Putamen (tissue), 1 donor: ENCODE measurements around the gene STH.
"Not testable (repeated sequence)": the region's sequence is repeated elsewhere in the genome, so short reads cannot be mapped to it uniquely, and the experiment has no call there.

Experiments
- DNase-seq: peaks from one replicate; pipeline ENCODE4 v3.0.0-alpha.2; 2016; ENCODE audit warnings: low spot score

Gene STH

DNA sequence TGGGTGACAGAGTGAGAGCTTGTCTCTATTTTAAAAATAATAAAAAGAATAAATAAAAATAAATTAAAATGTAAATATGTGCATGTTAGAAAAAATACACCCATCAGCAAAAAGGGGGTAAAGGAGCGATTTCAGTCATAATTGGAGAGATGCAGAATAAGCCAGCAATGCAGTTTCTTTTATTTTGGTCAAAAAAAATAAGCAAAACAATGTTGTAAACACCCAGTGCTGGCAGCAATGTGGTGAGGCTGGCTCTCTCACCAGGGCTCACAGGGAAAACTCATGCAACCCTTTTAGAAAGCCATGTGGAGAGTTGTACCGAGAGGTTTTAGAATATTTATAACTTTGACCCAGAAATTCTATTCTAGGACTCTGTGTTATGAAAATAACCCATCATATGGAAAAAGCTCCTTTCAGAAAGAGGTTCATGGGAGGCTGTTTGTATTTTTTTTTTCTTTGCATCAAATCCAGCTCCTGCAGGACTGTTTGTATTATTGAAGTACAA, 8.5 kb downstream of the STH start:
- DNase-seq, result no peak

DNA sequence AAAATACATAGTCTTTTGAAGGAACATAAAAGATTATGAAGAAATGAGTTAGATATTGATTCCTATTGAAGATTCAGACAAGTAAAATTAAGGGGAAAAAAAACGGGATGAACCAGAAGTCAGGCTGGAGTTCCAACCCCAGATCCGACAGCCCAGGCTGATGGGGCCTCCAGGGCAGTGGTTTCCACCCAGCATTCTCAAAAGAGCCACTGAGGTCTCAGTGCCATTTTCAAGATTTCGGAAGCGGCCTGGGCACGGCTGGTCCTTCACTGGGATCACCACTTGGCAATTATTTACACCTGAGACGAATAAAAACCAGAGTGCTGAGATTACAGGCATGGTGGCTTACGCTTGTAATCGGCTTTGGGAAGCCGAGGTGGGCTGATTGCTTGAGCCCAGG, 9.5 kb downstream of the STH start:
- no peak for DNase-seq

DNA sequence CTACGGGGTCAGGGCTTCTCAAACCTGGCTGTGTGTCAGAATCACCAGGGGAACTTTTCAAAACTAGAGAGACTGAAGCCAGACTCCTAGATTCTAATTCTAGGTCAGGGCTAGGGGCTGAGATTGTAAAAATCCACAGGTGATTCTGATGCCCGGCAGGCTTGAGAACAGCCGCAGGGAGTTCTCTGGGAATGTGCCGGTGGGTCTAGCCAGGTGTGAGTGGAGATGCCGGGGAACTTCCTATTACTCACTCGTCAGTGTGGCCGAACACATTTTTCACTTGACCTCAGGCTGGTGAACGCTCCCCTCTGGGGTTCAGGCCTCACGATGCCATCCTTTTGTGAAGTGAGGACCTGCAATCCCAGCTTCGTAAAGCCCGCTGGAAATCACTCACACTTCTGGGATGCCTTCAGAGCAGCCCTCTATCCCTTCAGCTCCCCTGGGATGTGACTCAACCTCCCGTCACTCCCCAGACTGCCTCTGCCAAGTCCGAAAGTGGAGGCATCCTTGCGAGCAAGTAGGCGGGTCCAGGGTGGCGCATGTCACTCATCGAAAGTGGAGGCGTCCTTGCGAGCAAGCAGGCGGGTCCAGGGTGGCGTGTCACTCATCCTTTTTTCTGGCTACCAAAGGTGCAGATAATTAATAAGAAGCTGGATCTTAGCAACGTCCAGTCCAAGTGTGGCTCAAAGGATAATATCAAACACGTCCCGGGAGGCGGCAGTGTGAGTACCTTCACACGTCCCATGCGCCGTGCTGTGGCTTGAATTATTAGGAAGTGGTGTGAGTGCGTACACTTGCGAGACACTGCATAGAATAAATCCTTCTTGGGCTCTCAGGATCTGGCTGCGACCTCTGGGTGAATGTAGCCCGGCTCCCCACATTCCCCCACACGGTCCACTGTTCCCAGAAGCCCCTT, 10.9 kb downstream of the STH start:
- DNase-seq, result no peak

DNA sequence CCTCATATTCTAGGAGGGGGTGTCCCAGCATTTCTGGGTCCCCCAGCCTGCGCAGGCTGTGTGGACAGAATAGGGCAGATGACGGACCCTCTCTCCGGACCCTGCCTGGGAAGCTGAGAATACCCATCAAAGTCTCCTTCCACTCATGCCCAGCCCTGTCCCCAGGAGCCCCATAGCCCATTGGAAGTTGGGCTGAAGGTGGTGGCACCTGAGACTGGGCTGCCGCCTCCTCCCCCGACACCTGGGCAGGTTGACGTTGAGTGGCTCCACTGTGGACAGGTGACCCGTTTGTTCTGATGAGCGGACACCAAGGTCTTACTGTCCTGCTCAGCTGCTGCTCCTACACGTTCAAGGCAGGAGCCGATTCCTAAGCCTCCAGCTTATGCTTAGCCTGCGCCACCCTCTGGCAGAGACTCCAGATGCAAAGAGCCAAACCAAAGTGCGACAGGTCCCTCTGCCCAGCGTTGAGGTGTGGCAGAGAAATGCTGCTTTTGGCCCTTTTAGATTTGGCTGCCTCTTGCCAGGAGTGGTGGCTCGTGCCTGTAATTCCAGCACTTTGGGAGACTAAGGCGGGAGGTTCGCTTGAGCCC, 11.6 kb downstream of the STH start:
- DNase-seq, result no peak

DNA sequence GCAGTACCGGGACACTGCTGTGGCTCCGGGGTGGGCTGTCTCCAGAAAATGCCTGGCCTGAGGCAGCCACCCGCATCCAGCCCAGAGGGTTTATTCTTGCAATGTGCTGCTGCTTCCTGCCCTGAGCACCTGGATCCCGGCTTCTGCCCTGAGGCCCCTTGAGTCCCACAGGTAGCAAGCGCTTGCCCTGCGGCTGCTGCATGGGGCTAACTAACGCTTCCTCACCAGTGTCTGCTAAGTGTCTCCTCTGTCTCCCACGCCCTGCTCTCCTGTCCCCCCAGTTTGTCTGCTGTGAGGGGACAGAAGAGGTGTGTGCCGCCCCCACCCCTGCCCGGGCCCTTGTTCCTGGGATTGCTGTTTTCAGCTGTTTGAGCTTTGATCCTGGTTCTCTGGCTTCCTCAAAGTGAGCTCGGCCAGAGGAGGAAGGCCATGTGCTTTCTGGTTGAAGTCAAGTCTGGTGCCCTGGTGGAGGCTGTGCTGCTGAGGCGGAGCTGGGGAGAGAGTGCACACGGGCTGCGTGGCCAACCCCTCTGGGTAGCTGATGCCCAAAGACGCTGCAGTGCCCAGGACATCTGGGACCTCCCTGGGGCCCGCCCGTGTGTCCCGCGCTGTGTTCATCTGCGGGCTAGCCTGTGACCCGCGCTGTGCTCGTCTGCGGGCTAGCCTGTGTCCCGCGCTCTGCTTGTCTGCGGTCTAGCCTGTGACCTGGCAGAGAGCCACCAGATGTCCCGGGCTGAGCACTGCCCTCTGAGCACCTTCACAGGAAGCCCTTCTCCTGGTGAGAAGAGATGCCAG, 12.9 kb downstream of the STH start:
- DNase-seq, result no peak

DNA sequence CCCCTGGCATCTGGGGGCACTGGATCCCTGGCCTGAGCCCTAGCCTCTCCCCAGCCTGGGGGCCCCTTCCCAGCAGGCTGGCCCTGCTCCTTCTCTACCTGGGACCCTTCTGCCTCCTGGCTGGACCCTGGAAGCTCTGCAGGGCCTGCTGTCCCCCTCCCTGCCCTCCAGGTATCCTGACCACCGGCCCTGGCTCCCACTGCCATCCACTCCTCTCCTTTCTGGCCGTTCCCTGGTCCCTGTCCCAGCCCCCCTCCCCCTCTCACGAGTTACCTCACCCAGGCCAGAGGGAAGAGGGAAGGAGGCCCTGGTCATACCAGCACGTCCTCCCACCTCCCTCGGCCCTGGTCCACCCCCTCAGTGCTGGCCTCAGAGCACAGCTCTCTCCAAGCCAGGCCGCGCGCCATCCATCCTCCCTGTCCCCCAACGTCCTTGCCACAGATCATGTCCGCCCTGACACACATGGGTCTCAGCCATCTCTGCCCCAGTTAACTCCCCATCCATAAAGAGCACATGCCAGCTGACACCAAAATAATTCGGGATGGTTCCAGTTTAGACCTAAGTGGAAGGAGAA, 13.5 kb downstream of the STH start:
- no peak for DNase-seq

DNA sequence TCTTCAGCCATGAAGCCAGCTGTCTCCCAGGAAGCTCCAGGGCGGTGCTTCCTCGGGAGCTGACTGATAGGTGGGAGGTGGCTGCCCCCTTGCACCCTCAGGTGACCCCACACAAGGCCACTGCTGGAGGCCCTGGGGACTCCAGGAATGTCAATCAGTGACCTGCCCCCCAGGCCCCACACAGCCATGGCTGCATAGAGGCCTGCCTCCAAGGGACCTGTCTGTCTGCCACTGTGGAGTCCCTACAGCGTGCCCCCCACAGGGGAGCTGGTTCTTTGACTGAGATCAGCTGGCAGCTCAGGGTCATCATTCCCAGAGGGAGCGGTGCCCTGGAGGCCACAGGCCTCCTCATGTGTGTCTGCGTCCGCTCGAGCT, 14.1 kb downstream of the STH start:
- no peak for DNase-seq

DNA sequence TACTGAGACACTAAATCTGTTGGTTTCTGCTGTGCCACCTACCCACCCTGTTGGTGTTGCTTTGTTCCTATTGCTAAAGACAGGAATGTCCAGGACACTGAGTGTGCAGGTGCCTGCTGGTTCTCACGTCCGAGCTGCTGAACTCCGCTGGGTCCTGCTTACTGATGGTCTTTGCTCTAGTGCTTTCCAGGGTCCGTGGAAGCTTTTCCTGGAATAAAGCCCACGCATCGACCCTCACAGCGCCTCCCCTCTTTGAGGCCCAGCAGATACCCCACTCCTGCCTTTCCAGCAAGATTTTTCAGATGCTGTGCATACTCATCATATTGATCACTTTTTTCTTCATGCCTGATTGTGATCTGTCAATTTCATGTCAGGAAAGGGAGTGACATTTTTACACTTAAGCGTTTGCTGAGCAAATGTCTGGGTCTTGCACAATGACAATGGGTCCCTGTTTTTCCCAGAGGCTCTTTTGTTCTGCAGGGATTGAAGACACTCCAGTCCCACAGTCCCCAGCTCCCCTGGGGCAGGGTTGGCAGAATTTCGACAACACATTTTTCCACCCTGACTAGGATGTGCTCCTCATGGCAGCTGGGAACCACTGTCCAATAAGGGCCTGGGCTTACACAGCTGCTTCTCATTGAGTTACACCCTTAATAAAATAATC, 14.6 kb downstream of the STH start:
- DNase-seq, result peak; percentile 62

DNA sequence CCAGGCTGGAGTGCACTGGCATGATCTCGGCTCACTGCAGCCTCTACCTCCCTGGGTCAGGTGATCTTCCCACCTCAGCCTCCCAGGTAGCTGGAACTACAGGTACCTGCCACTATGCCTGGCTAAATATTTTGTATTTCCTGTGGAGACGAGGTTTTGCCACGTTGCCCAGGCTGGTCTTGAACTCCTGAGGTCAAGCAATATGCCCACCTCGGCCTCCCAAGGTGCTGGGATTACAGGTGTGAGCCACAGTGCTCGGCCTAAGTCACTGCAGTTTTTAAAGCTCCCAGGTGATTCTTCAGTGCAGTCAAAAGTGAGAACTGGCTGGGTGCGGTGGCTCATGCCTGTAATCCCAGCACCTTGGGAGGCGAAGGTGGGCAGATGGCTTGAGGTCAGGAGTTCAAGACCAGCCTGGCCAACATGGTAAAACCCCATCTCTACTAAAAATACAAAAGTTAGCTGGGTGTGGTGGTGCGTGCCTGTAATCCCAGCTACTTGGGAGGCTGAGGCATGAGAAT, 20.4 kb downstream of the STH start:
- not testable (repeated sequence) for DNase-seq

DNA sequence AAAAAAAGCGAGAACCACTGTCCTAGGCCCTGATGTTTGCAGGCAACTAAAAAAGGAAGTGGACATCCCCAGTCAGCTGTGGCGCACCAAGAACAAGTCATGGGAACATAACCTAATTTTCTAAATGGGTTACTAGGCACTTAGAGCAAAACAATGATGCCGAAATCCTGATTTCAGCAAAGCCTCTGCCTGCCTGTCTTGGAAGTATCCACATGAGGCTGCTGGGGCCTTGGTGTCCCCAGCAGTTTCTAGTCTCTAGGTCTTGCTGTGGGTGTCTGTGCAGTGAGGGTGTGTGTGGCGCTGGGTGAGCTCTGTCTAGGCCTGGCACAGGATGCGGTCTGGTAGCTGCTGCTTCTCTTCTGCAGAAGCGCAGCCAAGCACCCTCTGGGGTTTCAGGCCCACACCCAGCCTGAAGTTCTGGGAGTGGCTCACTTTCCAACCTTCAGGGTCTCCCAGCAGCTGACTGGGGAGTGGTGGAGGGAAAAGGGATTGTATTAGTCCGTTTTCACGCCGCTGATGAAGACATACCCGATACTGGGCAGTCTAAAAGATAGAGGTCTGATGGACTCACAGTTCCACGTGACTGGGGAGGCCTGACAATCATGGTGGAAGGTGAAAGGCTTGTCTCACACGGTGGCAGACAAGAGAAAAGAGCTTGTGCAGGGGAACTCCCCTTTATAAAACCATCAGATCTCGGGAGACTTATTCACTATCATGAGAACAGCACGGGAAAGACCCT, 21.1 kb downstream of the STH start:
- DNase-seq, result no peak

DNA sequence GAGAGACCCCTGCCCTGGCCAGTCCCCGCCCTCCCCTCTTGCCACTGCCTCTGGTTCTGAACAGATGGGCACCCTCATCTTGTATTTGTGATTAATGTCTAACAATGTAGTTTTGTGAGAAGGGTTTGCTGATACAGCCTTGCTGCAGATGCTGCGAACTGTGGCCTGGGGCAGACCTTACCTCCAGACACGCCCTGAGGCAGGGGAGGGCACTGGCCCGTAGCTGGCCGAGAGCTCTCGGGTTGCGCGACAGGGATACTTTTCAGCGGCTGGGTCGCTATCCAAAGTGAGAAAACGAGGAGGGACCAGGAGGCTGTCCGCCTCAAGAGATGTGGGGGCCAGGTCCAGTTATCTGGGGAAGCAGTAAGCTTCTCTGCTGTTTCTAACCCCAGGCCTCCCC, 21.9 kb downstream of the STH start:
- no peak for DNase-seq

DNA sequence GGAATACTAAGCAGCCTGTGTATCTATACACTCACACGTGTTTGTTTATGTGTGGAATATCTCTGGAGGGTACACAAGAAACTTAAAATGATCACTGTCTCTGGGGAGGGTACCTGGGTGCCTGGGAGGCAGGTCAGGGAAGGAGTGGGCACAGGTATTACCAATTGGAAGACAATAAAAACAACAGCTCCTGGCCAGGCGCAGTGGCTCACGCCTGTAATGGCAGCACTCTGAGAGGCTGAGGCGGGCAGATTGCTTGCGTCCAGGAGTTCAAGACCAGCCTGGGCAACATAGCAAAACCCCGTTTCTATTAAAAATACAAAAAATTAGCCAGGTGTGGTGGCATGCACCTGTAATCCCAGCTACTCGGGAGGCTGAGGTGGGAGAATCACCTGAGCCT, 24.3 kb downstream of the STH start:
- not testable (repeated sequence) for DNase-seq

DNA sequence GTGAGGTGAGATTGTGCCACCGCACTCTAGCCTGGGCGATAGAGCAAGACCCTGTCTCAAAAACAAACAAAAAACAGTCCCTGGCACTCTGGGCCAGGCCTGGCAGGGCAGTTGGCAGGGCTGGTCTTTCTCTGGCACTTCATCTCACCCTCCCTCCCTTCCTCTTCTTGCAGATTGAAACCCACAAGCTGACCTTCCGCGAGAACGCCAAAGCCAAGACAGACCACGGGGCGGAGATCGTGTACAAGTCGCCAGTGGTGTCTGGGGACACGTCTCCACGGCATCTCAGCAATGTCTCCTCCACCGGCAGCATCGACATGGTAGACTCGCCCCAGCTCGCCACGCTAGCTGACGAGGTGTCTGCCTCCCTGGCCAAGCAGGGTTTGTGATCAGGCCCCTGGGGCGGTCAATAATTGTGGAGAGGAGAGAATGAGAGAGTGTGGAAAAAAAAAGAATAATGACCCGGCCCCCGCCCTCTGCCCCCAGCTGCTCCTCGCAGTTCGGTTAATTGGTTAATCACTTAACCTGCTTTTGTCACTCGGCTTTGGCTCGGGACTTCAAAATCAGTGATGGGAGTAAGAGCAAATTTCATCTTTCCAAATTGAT, 24.8 kb downstream of the STH start:
- DNase-seq, result no peak

DNA sequence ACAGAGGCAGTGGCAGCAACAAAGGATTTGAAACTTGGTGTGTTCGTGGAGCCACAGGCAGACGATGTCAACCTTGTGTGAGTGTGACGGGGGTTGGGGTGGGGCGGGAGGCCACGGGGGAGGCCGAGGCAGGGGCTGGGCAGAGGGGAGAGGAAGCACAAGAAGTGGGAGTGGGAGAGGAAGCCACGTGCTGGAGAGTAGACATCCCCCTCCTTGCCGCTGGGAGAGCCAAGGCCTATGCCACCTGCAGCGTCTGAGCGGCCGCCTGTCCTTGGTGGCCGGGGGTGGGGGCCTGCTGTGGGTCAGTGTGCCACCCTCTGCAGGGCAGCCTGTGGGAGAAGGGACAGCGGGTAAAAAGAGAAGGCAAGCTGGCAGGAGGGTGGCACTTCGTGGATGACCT, 25.5 kb downstream of the STH start:
- no peak for DNase-seq

DNA sequence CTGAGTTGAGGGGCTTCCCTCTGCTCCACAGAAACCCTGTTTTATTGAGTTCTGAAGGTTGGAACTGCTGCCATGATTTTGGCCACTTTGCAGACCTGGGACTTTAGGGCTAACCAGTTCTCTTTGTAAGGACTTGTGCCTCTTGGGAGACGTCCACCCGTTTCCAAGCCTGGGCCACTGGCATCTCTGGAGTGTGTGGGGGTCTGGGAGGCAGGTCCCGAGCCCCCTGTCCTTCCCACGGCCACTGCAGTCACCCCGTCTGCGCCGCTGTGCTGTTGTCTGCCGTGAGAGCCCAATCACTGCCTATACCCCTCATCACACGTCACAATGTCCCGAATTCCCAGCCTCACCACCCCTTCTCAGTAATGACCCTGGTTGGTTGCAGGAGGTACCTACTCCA, 26.0 kb downstream of the STH start:
- no peak for DNase-seq

DNA sequence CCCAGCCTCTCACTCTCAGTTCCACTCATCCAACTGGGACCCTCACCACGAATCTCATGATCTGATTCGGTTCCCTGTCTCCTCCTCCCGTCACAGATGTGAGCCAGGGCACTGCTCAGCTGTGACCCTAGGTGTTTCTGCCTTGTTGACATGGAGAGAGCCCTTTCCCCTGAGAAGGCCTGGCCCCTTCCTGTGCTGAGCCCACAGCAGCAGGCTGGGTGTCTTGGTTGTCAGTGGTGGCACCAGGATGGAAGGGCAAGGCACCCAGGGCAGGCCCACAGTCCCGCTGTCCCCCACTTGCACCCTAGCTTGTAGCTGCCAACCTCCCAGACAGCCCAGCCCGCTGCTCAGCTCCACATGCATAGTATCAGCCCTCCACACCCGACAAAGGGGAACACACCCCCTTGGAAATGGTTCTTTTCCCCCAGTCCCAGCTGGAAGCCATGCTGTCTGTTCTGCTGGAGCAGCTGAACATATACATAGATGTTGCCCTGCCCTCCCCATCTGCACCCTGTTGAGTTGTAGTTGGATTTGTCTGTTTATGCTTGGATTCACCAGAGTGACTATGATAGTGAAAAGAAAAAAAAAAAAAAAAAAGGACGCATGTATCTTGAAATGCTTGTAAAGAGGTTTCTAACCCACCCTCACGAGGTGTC, 26.6 kb downstream of the STH start:
- no peak for DNase-seq

DNA sequence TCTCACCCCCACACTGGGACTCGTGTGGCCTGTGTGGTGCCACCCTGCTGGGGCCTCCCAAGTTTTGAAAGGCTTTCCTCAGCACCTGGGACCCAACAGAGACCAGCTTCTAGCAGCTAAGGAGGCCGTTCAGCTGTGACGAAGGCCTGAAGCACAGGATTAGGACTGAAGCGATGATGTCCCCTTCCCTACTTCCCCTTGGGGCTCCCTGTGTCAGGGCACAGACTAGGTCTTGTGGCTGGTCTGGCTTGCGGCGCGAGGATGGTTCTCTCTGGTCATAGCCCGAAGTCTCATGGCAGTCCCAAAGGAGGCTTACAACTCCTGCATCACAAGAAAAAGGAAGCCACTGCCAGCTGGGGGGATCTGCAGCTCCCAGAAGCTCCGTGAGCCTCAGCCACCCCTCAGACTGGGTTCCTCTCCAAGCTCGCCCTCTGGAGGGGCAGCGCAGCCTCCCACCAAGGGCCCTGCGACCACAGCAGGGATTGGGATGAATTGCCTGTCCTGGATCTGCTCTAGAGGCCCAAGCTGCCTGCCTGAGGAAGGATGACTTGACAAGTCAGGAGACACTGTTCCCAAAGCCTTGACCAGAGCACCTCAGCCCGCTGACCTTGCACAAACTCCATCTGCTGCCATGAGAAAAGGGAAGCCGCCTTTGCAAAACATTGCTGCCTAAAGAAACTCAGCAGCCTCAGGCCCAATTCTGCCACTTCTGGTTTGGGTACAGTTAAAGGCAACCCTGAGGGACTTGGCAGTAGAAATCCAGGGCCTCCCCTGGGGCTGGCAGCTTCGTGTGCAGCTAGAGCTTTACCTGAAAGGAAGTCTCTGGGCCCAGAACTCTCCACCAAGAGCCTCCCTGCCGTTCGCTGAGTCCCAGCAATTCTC, 27.4 kb downstream of the STH start:
- DNase-seq, result no peak

DNA sequence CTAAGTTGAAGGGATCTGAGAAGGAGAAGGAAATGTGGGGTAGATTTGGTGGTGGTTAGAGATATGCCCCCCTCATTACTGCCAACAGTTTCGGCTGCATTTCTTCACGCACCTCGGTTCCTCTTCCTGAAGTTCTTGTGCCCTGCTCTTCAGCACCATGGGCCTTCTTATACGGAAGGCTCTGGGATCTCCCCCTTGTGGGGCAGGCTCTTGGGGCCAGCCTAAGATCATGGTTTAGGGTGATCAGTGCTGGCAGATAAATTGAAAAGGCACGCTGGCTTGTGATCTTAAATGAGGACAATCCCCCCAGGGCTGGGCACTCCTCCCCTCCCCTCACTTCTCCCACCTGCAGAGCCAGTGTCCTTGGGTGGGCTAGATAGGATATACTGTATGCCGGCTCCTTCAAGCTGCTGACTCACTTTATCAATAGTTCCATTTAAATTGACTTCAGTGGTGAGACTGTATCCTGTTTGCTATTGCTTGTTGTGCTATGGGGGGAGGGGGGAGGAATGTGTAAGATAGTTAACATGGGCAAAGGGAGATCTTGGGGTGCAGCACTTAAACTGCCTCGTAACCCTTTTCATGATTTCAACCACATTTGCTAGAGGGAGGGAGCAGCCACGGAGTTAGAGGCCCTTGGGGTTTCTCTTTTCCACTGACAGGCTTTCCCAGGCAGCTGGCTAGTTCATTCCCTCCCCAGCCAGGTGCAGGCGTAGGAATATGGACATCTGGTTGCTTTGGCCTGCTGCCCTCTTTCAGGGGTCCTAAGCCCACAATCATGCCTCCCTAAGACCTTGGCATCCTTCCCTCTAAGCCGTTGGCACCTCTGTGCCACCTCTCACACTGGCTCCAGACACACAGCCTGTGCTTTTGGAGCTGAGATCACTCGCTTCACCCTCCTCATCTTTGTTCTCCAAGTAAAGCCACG, 28.3 kb downstream of the STH start:
- DNase-seq, result no peak
